GM12878 (cell line): ENCODE results near the gene GOLGA6L26.
"Not testable (repeated sequence)": the region's sequence is repeated elsewhere in the genome, so short reads cannot be mapped to it uniquely, and the experiment has no call there.

Experiments
- ELK1 ChIP-seq: IDR thresholded peaks from 2 replicates; pipeline ENCODE4 v1.6.1; 2012; ENCODE audit warnings: low read depth, low read length, improper control_type of control experiment
- RFX5 ChIP-seq: IDR thresholded peaks from 2 replicates; pipeline ENCODE4 v1.6.1; 2011; ENCODE audit warnings: low read depth, low read length, improper control_type of control experiment
- SUZ12 ChIP-seq: fragments of 200-600 bp; sonication (generic); IDR thresholded peaks from one replicate; pipeline ENCODE4 v1.6.1; 2018; ENCODE audit warnings: antibody characterized with exemption, mild to moderate bottlenecking; ENCODE audit not compliant: unreplicated experiment
- TAF1 ChIP-seq: IDR thresholded peaks from 2 replicates; pipeline ENCODE4 v1.6.1; 2011; ENCODE audit warnings: mild to moderate bottlenecking, low read depth, low read length, borderline replicate concordance
- ZNF24 ChIP-seq: fragments of 450-650 bp; IDR thresholded peaks from 2 replicates; pipeline ENCODE4 v1.6.1; 2017; ENCODE audit warnings: antibody characterized with exemption, mild to moderate bottlenecking

DNA sequence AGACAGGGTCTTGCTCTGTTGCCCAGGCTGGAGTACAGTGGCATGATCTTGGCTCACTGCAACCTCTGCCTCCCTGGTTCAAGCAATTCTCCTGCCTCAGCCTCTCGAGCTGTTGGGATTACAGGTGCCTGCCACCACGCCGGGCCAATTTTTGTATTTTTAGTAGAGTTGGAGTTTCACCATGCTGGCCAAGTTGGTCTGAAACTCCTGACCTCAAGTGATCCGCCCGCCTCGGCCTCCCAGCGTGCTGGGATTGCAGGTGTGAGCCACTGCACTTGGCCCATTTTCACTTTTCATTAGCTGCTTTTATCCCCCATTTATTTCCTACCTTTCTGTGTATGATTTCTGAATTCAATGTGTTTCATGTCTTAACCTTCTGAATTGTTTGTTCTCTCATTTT is 28.1 kb downstream of the GOLGA6L26 start:
- not testable (repeated sequence) for TF ChIP-seq SUZ12, ELK1, RFX5, ZNF24, TAF1
